HG03457 (cell line): ENCODE results near the gene BID.

Experiments used
- ATAC-seq: cut with Tn5 transposase; IDR thresholded peaks from one replicate; pipeline ENCODE4 v1.9.1; 2021; ENCODE audit warnings: moderate number of reproducible peaks; ENCODE audit not compliant: unreplicated experiment

The BID gene

GRCh38 chr22:17784776-17785175, 10.5 kb upstream of the BID start:
- no peak for ATAC-seq

GRCh38 chr22:17783773-17784480, 9.7 kb upstream of the BID start:
- ATAC-seq: no peak

- no peak for ATAC-seq
Measured at GRCh38 chr22:17783312-17783711, 9.0 kb upstream of the BID start.

GRCh38 chr22:17782621-17783020, 8.4 kb upstream of the BID start:
- ATAC-seq: no peak

- no peak for ATAC-seq
Measured at GRCh38 chr22:17782158-17782557, 7.9 kb upstream of the BID start.

- ATAC-seq: no peak
Measured at GRCh38 chr22:17781319-17782031, 7.2 kb upstream of the BID start.

GRCh38 chr22:17780741-17781318, 6.6 kb upstream of the BID start:
- no peak for ATAC-seq

GRCh38 chr22:17780116-17780740, 6.0 kb upstream of the BID start:
- ATAC-seq: no peak

- no peak for ATAC-seq
Measured at GRCh38 chr22:17779286-17780115, 5.2 kb upstream of the BID start.

- no peak for ATAC-seq
Measured at GRCh38 chr22:17778412-17778976, 4.2 kb upstream of the BID start.

GRCh38 chr22:17777717-17778044, 3.4 kb upstream of the BID start:
- ATAC-seq: no peak

- no peak for ATAC-seq
Measured at GRCh38 chr22:17777005-17777716, 2.9 kb upstream of the BID start.

- no peak for ATAC-seq
Measured at GRCh38 chr22:17775781-17776465, 1.7 kb upstream of the BID start.

- ATAC-seq: no peak
Measured at GRCh38 chr22:17774926-17775685, 837 bp upstream of the BID start.

- ATAC-seq: no peak
Measured at GRCh38 chr22:17773606-17774205, 563 bp downstream of the BID start.

GRCh38 chr22:17772958-17773605, 1.2 kb downstream of the BID start:
- ATAC-seq: no peak

- ATAC-seq: no peak
Measured at GRCh38 chr22:17772249-17772957, 1.9 kb downstream of the BID start.
